AG04450 (cell line): ENCODE results near the gene ZNF600. TPM values are rescaled to one million over a fixed set of nuclear protein-coding genes. Genes with fewer than 3 reads are reported as not detected.
"Not testable (repeated sequence)": the region's sequence is repeated elsewhere in the genome, so short reads cannot be mapped to it uniquely, and the experiment has no call there.

ENCODE experiments used
- CTCF ChIA-PET: fragments of 300-600, 350-600 bp; formaldehyde crosslinking; extraction: SDS; loops from one replicate; lab custom pipeline; 2022; ENCODE audit warnings: antibody characterized with exemption, inconsistent platforms; lab: Charles Lee
- POLR2A ChIA-PET: fragments of 350-600 bp; formaldehyde crosslinking; extraction: SDS; loops from one replicate; lab custom pipeline; 2021; ENCODE audit warnings: antibody characterized with exemption, inconsistent platforms; lab: Yijun Ruan, JAX
- DNase-seq: peaks from one replicate; pipeline ENCODE4 v3.0.0-alpha.2; 2011; ENCODE audit warnings: low read depth, low spot score
- H3K27ac ChIP-seq: one replicate; pipeline ENCODE4 v1.5.1; 2012; ENCODE audit warnings: low read depth, low read length, control low read depth
- H3K27me3 ChIP-seq: one replicate; pipeline ENCODE4 v1.6.0; 2012; ENCODE audit warnings: low read length; ENCODE audit not compliant: control insufficient read depth, insufficient read depth
- H3K4me3 ChIP-seq: 2 replicates; pipeline ENCODE4 v1.5.1; 2011; ENCODE audit warnings: mild to moderate bottlenecking, low read depth, low read length, control low read depth
- H3K9me3 ChIP-seq: 2 replicates; pipeline ENCODE4 v1.5.1; 2012; ENCODE audit warnings: low read length; ENCODE audit not compliant: control insufficient read depth, insufficient read depth
- CTCF ChIP-seq: IDR thresholded peaks from 2 replicates; pipeline ENCODE4 v1.5.1; 2011; ENCODE audit warnings: low read depth, low read length, control low read depth, inconsistent platforms
- polyA plus RNA-seq: library from polyadenylated mRNA; depleted of rRNA; stranded (reverse); fragments of >200 nt; gene quantifications from 2 replicates; pipeline ENCODE4 v1.2.3, GENCODE V29; 2011

The ZNF600 gene
- polyA plus RNA-seq, 1 experiment: 4.7 TPM

GRCh38 chr19:52809801-52810200, 23.2 kb upstream of the ZNF600 start:
- CTCF ChIA-PET: no interaction called here
- no peak for DNase-seq

GRCh38 chr19:52799950-52800640, 13.5 kb upstream of the ZNF600 start:
- H3K27ac ChIP-seq, POLR2A ChIA-PET, H3K27me3 ChIP-seq, CTCF ChIA-PET, H3K4me3 ChIP-seq, DNase-seq: not testable (repeated sequence)
- H3K9me3 ChIP-seq: peaks cover 56% of the 10 kb centered on the region

More at GRCh38 chr19:52809801-52810200, 23.2 kb upstream of the ZNF600 start:
- H3K9me3 ChIP-seq: peaks cover 58% of the 10 kb centered on the region
- H3K4me3 ChIP-seq: no peak overlapping the region
- no peaks in the 10 kb centered on the region for H3K27me3 ChIP-seq
- no peak overlapping the region for H3K27ac ChIP-seq
- POLR2A ChIA-PET: no interaction called here
- no peak for TF ChIP-seq CTCF

DNA sequence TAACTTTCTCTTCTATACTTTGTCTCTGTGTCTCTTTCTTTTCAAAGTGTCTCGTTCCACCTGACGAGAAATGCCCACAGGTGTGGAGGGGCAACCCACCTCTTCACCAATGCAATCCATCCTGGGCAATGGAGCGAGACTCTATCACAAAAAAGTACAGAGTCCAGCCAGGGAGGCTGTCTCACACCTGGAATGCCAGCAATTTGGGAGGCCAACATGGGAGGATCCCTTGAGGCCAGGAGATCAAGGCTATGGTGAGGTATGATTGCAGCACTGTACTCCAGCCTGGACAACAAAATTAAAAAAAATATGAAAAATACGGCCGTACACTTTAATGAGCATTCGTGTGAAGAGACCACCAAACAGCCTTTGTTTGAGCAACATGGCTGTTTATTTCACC, 2.8 kb upstream of the ZNF600 start:
- no peak for TF ChIP-seq CTCF
- CTCF ChIA-PET: no interaction called here
- no peak for DNase-seq
- H3K27ac ChIP-seq: no peak overlapping the region
- peaks cover 45% of the 10 kb centered on the region for H3K9me3 ChIP-seq
- POLR2A ChIA-PET: no interaction called here
- H3K4me3 ChIP-seq: no peak overlapping the region
- no peaks in the 10 kb centered on the region for H3K27me3 ChIP-seq

DNA sequence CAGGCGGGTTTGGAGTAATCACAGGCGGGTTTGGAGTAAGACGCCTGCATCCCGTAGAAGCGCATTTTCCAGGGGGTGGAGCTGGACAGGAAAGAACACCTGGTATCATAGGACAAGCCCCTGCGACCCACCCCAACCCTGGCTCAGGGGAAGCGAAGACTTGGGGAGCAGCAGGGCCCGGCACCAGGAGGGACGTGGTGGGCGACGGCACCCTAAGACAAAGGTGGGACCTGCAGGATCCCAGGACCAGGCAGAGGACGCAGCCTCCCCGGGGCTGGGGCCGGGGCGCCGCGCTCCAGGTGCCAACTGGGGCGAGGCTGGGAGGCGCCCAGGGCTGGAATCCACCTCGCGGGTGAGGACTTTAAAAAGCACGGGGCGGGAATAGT, 520 bp downstream of the ZNF600 start:
- H3K27me3 ChIP-seq: no peaks in the 10 kb centered on the region
- POLR2A ChIA-PET: no interaction called here
- peaks cover 36% of the 10 kb centered on the region for H3K9me3 ChIP-seq
- H3K4me3 ChIP-seq: peak overlapping the region; percentile 72
- CTCF ChIA-PET: no interaction called here
- no peak for TF ChIP-seq CTCF
- no peak overlapping the region for H3K27ac ChIP-seq
- no peak for DNase-seq

DNA sequence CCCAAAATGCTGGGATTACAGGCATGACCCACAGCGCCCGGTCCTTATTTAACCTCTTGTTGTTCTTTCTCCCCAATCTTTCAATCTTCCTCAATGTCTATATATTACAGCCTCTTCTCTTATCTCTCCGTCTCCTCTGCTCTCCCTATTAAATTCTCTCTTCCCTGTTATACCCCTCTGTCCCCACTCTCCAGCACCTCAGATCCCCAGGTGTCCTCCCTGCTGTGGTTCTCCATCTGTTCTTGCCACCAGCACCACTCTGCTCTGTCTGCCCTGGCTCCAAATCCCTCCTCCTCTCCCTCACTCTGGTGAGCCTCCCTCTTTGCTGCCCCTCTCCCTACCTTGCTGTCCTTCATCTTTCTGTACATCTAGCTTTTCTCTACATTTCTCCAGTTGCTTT, 1.1 kb downstream of the ZNF600 start:
- Histone ChIP-seq H3K4me3 (no peak overlapping the region), H3K27ac (no peak overlapping the region), H3K9me3 (peaks cover 36% of the 10 kb centered on the region), H3K27me3 (no peaks in the 10 kb centered on the region)
- no peak for TF ChIP-seq CTCF
- no peak for DNase-seq
- CTCF ChIA-PET: no interaction called here
- POLR2A ChIA-PET: no interaction called here

DNA sequence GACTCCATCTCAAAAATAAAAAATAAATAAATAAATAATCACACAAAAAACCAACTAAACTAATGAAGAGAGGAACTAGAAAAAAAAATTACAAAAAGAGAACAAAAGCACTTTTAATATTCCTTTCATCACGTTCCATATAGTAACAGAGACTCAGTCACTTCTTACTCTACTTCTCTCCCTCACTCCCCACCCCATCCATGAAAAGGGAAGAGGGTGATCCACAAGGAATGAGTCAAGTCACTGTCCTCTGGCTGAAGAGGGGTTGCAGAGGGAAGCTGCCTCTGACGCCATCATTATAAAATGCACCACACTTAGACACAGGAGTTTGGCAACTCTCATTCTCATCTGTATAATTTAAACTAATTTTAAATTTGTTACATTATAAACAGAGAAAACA, 3.7 kb downstream of the ZNF600 start:
- POLR2A ChIA-PET, H3K27ac ChIP-seq, H3K4me3 ChIP-seq, H3K27me3 ChIP-seq, CTCF ChIA-PET, DNase-seq: not testable (repeated sequence)
- H3K9me3 ChIP-seq: peaks cover 20% of the 10 kb centered on the region
